Measurements from ENCODE around the gene FDX2.

Gene FDX2

DNA sequence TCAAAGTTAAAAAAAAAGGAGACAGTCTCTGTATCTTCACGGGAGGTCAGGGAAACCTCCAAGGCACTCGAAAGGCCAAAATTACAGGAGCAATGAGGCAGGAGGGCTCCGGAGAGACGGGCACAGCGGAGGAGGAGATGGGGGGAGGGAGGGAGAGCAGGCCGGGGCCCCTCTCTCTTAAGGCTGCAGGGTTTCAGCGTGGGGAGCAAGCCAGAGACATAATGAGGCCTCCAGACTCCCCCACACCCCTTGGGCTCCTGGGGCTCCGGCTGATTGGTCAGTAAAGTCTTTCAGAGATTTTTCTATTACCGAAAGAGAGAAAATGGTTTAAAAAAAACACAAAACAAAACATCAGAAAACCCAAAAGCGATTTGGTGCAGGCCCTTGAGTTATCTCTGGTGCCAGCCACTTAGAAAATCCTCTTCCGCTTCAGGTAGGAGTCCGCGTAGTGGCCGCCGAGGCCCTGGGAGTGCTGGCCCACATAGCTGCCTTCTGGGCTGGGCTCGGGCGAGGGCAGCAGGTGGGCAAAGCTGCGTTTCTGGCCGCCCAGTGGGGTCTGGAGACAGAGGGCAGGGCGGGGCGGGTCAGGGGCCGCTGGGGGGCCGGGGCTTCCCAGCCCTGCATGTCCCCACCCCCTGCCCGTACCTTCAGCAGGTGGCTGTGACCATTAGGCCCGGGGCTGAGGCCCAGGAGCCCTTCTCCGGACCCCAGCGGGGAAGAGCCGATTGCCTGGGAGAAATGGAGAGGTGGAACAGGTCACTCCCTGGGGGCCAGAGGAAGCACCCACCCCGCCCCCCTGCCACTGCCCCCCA, 1.4 kb upstream of the FDX2 start:
- DNase-seq (ENCODE audit: low read depth): no peak
- H3K4me3 ChIP-seq (ENCODE audit: low read depth, low read length): no peak overlapping the region
- TF ChIP-seq, protein P1, sequence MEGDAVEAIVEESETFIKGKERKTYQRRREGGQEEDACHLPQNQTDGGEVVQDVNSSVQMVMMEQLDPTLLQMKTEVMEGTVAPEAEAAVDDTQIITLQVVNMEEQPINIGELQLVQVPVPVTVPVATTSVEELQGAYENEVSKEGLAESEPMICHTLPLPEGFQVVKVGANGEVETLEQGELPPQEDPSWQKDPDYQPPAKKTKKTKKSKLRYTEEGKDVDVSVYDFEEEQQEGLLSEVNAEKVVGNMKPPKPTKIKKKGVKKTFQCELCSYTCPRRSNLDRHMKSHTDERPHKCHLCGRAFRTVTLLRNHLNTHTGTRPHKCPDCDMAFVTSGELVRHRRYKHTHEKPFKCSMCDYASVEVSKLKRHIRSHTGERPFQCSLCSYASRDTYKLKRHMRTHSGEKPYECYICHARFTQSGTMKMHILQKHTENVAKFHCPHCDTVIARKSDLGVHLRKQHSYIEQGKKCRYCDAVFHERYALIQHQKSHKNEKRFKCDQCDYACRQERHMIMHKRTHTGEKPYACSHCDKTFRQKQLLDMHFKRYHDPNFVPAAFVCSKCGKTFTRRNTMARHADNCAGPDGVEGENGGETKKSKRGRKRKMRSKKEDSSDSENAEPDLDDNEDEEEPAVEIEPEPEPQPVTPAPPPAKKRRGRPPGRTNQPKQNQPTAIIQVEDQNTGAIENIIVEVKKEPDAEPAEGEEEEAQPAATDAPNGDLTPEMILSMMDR (IDR thresholded peaks at IDR 0.05; ENCODE audit: low read depth, low read length, missing control alignments): no peak

DNA sequence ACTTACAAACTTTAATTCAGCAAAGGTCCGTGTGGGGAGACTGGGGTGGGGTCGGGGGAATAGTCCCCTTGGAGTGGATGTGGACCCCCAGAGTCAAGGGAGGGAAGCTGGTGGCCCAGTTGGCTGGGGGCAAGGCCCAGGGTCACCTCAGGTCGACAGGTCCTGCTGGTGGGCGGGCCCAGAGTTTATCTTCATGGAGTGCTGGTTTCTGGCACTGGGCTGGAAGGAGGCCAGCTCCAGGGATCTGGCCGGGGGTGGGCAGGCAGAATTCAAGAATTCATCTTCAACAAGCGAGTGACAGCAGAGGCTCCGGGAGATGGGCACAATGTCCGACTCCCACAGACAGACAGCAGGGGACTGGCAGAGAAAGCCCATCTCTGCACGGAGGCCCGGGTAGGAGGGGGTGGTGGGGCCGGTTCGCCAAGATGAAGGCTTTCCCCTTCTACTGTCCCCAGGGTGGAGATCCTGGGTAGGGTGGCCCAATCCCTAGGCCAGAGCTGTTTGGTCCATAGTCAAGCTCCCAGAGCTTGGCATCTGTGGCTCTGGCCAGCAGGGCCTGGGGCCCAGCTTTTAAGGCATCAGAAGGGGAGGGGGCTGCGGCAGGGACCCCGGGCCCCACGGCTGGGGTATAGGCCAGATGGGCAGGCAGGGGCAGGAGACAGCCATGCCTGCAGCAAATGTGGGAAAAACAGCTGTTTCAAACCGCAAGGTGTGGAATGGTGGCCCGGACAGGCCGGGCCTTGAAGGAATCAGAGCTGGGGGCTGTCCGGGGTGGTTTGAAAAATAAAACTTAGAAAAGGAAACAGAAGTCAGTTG, 622 bp upstream of the FDX2 start:
- TF ChIP-seq, protein P1 (IDR thresholded peaks at IDR 0.05; ENCODE audit: low read depth, low read length, missing control alignments): no peak

DNA sequence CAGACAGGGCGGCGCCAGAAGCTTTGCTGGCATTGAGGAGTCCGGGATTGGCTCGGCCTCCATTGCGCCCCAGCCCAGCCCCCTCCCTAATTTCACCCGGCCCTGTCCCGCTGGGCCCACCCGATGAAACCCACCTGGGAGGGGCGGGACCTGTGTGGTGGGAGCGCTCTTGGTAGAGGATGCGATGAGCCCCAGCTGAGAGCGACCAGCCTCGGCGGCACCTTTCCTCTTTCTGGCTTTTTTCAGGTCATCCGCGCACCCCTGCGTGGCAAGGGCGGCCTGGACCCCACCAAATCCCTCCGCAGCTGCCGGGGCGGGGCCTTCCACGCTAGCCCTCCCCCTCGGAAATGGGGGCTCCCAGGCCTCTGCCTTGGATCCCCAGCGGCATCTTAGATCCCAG, 6.4 kb downstream of the FDX2 start, which contains the start of gene ZGLP1:
Gene ZGLP1, minus strand, starts transcription at position 393 of the 400 bp plus-strand sequence.
- H3K4me3 ChIP-seq (ENCODE audit: low read depth, low read length): no peak within 1 kb of the TSS
- TF ChIP-seq, protein P1 (IDR thresholded peaks at IDR 0.05; ENCODE audit: low read depth, low read length, missing control alignments): no peak
- no peak for DNase-seq (ENCODE audit: low read depth)

More for the DNA sequence above, 622 bp upstream of the FDX2 start:
- no peak for DNase-seq (ENCODE audit: low read depth)
- H3K4me3 ChIP-seq (ENCODE audit: low read depth, low read length): no peak overlapping the region; the same call in 1 of the 2 replicates

DNA sequence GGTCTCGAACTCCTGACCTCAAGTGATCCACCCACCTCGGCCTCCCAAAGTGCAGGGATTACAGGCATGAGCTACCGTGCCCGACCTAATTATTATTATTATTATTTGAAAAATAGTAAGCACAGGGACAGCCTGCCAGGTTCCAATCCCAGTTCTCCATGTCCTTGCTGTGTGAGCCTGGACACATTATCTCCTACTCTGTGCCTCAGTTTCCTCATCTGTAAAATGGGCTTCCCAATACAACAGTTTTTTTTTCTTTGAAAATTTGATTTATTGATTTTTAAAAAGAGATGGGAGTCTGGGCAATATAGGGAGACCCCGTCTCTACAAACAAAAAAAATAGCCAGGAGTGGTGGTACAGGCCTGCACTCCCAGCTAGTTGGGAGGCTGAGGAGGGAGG, 9.5 kb downstream of the FDX2 start:
- no peak for DNase-seq (ENCODE audit: low read depth)
- H3K4me3 ChIP-seq (ENCODE audit: low read depth, low read length): no peak overlapping the region
- TF ChIP-seq, protein P1 (IDR thresholded peaks at IDR 0.05; ENCODE audit: low read depth, low read length, missing control alignments): no peak

DNA sequence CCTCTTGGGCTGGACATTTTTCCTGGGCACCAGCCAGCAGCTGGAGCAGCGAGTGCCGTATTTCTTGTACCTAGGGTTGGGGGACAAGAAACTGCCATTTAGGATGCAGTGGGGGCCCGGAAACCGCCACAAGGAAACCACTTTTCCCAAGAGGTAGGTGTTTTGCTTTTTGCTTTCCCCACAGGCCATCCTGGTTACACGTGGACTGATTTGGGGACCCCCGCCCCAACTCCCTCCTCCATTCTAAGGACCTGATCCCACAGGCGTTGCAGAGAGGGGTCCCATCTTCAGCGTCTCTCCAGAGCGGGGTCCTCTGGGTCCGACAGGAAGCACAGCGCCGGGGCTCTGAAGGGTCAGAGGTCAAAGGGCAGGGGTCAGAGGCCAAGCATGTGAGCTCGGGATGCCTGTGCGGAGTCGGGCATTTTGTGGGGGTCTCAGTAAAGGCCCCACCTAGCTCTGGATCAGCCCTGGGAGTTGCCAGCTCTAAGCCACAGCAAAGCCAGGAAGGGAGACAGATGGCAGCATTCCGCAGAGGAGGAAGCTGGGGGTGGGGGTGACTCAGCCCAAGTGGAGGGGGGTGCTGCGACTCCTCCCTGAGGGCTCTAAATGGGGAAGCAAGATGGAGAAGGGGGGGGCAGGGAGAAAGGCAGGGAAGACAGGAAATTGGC, 10.5 kb downstream of the FDX2 start:
- H3K4me3 ChIP-seq (ENCODE audit: low read depth, low read length): no peak overlapping the region
- DNase-seq (ENCODE audit: low read depth): no peak
- TF ChIP-seq, protein P1 (IDR thresholded peaks at IDR 0.05; ENCODE audit: low read depth, low read length, missing control alignments): no peak

DNA sequence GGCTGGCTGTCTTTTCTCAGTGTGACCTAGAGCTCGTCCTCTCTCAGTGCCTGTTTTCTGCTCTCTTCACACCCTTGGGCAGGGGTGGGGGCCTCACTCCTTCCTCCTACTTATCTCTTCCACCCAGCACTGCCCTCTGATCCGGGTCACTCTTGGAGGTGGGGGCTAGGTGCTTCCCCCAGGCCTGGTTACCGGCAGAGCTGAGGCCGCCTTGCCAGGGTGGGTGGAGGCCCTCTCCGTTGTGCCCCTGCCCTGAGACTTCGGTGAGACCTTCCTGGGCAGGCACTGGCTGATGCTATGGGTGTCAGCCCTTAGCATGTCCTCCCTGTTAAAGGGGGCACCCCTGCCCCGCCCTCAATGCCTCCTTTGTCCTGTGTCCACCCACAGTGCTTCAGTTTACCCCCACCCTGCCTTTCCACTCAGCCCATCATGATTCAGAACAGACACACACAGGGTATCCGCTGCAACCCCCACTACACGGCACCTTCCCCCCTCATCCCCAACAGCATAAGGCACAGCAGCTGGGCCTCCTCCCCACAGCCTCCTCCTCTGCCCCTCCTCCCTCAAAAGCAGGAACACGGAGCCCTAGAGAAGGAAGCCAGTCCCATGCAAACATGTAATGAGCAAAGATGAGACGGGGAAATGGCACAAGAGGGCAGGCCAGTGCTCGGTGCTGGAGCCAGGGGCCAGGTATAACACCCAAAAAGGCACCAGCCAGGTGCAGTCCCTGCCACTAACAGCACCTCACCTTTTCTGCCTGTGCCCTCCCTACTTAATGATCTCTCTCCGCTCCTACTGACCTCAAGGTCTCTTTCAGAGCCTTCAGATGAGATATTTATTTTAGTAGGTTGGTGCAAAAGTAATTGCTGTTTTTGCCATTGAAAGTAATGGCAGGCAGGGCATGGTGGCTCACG, 16.0 kb downstream of the FDX2 start:
- H3K4me3 ChIP-seq (ENCODE audit: low read depth, low read length): no peak overlapping the region
- no peak for DNase-seq (ENCODE audit: low read depth)
- TF ChIP-seq, protein P1 (IDR thresholded peaks at IDR 0.05; ENCODE audit: low read depth, low read length, missing control alignments): no peak
